Measurements from ENCODE around the gene ELP1. TPM values are rescaled to one million over a fixed set of nuclear protein-coding genes. Genes with fewer than 3 reads are reported as not detected.
"Not testable (repeated sequence)": the region's sequence is repeated elsewhere in the genome, so short reads cannot be mapped to it uniquely, and the experiment has no call there.

The ELP1 gene
- total and polyA plus RNA-seq, 7 donors: 3.9 to 17.2 (median 11.0) TPM

DNA sequence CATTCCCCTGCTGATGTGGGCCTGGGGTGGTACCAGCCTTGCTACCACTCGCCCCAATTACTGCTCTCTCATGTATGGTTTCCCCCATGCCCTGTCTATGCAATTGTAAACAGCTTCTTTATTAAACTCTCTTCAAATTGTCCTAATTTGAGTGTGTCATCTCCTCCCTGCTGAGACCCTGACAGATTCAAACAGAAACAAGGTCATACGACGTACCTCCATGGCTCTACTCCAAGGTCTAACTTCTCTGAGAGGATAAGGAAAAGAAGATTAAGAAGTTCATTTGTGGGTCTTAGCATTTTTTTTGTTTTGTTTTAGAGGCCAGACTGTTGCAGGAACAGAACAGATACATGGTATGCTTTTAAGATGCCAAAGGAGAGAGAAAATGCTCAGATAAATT, 38.3 kb upstream of the ELP1 start:
- DNase-seq: no peak
- Histone ChIP-seq H3K27ac (peak overlapping the region in 2 of 4 donors; percentile 28 to 54), H3K36me3 (peaks cover 0 to 7% (median 0%) of the 10 kb centered on the region in 4 donors), H3K27me3 (no peaks in the 10 kb centered on the region), H3K4me1 (peaks cover 0 to 41% (median 29%) of the 10 kb centered on the region in 4 donors), H3K9me3 (no peaks in the 10 kb centered on the region), H3K4me3 (no peak overlapping the region)
- 94 to 96% methylated on average over 3 of the region's 3 CpGs for WGBS, 2 donors
- intact Hi-C loops (cut with DNase I): no loop called here
- TF ChIP-seq POLR2A (IDR thresholded peaks at IDR 0.05): no peak
- no peak for TF ChIP-seq EP300 (IDR thresholded peaks at IDR 0.05)
- TF ChIP-seq, protein P1, sequence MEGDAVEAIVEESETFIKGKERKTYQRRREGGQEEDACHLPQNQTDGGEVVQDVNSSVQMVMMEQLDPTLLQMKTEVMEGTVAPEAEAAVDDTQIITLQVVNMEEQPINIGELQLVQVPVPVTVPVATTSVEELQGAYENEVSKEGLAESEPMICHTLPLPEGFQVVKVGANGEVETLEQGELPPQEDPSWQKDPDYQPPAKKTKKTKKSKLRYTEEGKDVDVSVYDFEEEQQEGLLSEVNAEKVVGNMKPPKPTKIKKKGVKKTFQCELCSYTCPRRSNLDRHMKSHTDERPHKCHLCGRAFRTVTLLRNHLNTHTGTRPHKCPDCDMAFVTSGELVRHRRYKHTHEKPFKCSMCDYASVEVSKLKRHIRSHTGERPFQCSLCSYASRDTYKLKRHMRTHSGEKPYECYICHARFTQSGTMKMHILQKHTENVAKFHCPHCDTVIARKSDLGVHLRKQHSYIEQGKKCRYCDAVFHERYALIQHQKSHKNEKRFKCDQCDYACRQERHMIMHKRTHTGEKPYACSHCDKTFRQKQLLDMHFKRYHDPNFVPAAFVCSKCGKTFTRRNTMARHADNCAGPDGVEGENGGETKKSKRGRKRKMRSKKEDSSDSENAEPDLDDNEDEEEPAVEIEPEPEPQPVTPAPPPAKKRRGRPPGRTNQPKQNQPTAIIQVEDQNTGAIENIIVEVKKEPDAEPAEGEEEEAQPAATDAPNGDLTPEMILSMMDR (IDR thresholded peaks at IDR 0.05): no peak
- no peak for TF ChIP-seq POLR2AphosphoS5 (IDR thresholded peaks at IDR 0.05)

DNA sequence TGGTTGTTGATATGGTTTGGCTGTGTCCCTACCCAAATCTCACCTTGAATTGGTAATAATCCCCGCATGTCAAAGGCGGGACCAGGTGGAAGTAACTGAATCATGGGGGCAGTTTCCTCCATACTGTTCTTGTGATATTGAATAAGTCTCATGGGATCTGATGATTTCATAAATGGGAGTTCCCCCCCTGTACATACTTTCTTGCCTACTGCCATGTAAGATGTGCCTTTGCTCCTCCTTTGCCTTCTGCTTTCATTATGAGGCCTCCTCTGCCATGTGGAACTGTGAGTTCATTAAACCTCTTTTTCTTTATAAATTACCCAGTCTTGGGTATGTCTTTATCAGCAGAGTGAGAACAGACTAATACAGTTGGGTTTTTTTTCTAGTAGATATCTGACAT, 37.5 kb upstream of the ELP1 start:
- H3K36me3 ChIP-seq; DNase-seq; H3K9me3 ChIP-seq; intact Hi-C loops (cut with DNase I); H3K27ac ChIP-seq; H3K27me3 ChIP-seq; H3K4me3 ChIP-seq: not testable (repeated sequence)
- H3K4me1 ChIP-seq: peaks cover 0 to 41% (median 29%) of the 10 kb centered on the region in 4 donors
- 98 to 100% methylated on average over 2 of the region's 2 CpGs for WGBS, 2 donors

DNA sequence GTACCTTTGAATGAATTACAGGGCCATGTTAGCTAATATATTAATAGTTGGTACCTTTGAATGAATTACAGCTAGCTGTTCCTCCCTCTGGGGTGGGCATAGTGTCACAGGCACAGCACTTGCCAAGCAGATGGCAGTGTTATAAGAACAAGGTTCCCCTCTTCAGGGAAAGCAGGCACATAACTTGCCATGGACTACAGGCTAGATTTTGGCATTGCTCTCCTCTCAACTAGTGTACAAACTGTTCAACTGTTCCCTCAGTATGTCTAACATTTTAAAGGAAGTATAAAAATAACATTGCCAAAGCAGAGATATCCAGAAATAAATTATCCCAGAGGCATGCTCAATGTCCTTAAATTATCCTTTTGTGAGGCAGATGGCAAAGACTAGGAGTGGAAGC, 34.0 kb upstream of the ELP1 start:
- intact Hi-C loops (cut with DNase I): no loop called here
- Histone ChIP-seq H3K27ac (no peak overlapping the region), H3K36me3 (peaks cover 0 to 31% (median 3%) of the 10 kb centered on the region in 4 donors), H3K27me3 (no peaks in the 10 kb centered on the region), H3K9me3 (no peaks in the 10 kb centered on the region), H3K4me1 (peaks cover 0 to 24% (median 11%) of the 10 kb centered on the region in 4 donors), H3K4me3 (no peak overlapping the region)
- TF ChIP-seq, protein P1 (IDR thresholded peaks at IDR 0.05): no peak
- TF ChIP-seq POLR2A (IDR thresholded peaks at IDR 0.05): no peak
- TF ChIP-seq POLR2AphosphoS5 (IDR thresholded peaks at IDR 0.05): no peak
- TF ChIP-seq EP300 (IDR thresholded peaks at IDR 0.05): no peak
- no peak for DNase-seq

DNA sequence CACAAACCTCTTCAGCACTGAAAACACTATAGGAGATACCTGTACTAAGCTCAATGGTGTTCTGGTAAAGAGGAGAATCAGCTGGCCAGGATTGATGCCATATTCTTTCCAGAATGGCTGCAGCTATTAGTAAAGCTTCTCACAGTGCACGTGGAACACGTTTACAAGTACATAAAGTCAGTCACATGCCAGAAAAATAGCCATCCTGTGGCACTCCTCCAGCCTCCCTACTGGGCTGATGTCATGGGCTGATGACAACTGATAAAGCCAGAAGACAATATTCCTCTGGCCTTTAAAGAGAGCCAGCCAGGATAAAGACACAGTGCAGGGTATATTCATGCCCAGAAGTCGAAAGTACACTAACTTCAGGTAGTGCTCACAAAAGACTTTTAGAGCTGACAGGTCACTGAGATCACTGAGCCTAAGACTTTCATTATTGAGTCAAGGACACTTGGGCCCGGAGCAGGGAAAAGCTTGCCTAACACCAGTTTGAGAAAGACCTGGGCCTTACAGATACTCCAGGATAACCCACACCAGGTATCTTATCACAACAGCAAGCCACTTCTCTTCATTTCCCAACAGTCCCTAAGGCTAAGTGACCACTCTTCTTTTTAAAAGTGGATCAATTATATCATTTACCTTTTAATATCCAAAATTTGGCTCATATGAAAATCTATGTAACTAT, 29.7 kb upstream of the ELP1 start:
- Histone ChIP-seq H3K36me3 (peaks cover 0 to 25% (median 3%) of the 10 kb centered on the region in 4 donors), H3K9me3 (no peaks in the 10 kb centered on the region), H3K27ac (no peak overlapping the region), H3K27me3 (no peaks in the 10 kb centered on the region), H3K4me3 (no peak overlapping the region), H3K4me1 (peaks cover 0 to 12% (median 0%) of the 10 kb centered on the region in 4 donors)
- TF ChIP-seq, protein P1 (IDR thresholded peaks at IDR 0.05): no peak
- no peak for TF ChIP-seq POLR2A (IDR thresholded peaks at IDR 0.05)
- TF ChIP-seq POLR2AphosphoS5 (IDR thresholded peaks at IDR 0.05): no peak
- TF ChIP-seq EP300 (IDR thresholded peaks at IDR 0.05): no peak
- intact Hi-C loops (cut with DNase I): no loop called here
- 71 to 89% methylated on average over 4 of the region's 4 CpGs for WGBS, 2 donors
- no peak for DNase-seq

DNA sequence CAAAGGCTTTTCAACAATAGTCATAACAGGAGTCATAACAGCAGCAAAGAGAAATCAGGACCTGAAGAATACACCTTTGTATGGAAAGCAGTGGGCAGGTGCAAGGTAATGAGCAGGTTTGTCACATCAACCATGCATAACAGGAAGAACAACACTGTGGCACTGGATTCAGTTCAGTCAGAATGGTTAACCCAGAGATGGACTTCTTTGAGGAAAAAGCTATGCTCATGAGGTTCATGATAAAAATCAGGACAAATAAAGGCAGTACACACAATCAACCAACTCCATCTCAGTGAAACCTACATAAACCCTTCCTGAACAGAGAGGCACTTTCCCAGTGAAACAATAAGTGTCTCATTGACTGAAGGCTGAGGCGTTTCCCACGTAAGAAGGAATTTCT, 27.2 kb upstream of the ELP1 start:
- Histone ChIP-seq H3K27ac (no peak overlapping the region), H3K4me1 (no peaks in the 10 kb centered on the region), H3K36me3 (peaks cover 0 to 25% (median 1%) of the 10 kb centered on the region in 4 donors), H3K9me3 (no peaks in the 10 kb centered on the region), H3K27me3 (no peaks in the 10 kb centered on the region), H3K4me3 (no peak overlapping the region)
- no peak for DNase-seq
- intact Hi-C loops (cut with DNase I): no loop called here
- no peak for TF ChIP-seq EP300 (IDR thresholded peaks at IDR 0.05)
- TF ChIP-seq, protein P1 (IDR thresholded peaks at IDR 0.05): no peak
- no peak for TF ChIP-seq POLR2A (IDR thresholded peaks at IDR 0.05)
- TF ChIP-seq POLR2AphosphoS5 (IDR thresholded peaks at IDR 0.05): no peak
- 94 to 97% methylated on average over 2 of the region's 2 CpGs for WGBS, 2 donors

Measured in sigmoid colon (tissue), 7 donors.